Esophagus squamous epithelium (tissue), 5 donors: Measurements from ENCODE around the gene ECI1. TPM values are rescaled to one million over a fixed set of nuclear protein-coding genes. Genes with fewer than 3 reads are reported as not detected.

Experiments
- DNase-seq: peaks from one replicate; lab custom pipeline; 2025; lab: John Stamatoyannopoulos, UW
- H3K27ac ChIP-seq, 4 donors: fragments of 200-600 bp; sonication (generic); one replicate each; pipeline ENCODE4 v1.5.1; 2016 to 2019; ENCODE audit warnings: mild to moderate bottlenecking in 1 of 4
- H3K27me3 ChIP-seq, 4 donors: fragments of 200-600 bp; sonication (generic); 1 replicate in 3 of 4; 2 replicates in 1 of 4; pipeline versions ENCODE4 v1.5.1 to v1.6.0; 2017 to 2021; ENCODE audit warnings: antibody characterized with exemption in 1 of 4
- H3K36me3 ChIP-seq, 3 donors: fragments of 200-600 bp; sonication (generic); one replicate each; pipeline ENCODE4 v1.5.1; 2016 to 2019
- H3K4me1 ChIP-seq, 3 donors: fragments of 200-600 bp; sonication (generic); one replicate each; pipeline ENCODE4 v1.5.1; 2017 to 2019
- H3K4me3 ChIP-seq, 4 donors: fragments of 200-600 bp; sonication (generic); 1 replicate in 3 of 4; 2 replicates in 1 of 4; pipeline ENCODE4 v1.5.1; 2016 to 2019; ENCODE audit warnings: mild to moderate bottlenecking in 2 of 4, moderate library complexity in 1 of 4
- H3K9me3 ChIP-seq, 3 donors: fragments of 200-600 bp; sonication (generic); one replicate each; pipeline ENCODE4 v1.5.1; 2016 to 2019
- POLR2A ChIP-seq, 4 donors: fragments of 450-650 bp; IDR thresholded peaks; one replicate each; pipeline ENCODE4 v1.6.1; 2017; ENCODE audit warnings: antibody characterized with exemption in 4 of 4, mild to moderate bottlenecking in 4 of 4, moderate library complexity in 3 of 4
- WGBS, 2 donors: methylation state at CpG; one replicate each; pipeline ENCODE4 v1.1.5; 2018; 5-methylcytosine and 5-hydroxymethylcytosine counted together
- intact Hi-C: fragments of 100-400 bp; cut with DNase I; formaldehyde crosslinking; loops from one replicate; pipeline ENCODE4 v1.15.0; 2022
- total RNA-seq, 4 donors: library from RNA; depleted of rRNA; stranded (reverse); fragments of >200 nt; gene quantifications; one replicate each; pipeline ENCODE4 v1.1.0, GENCODE V29; 2016
- TF ChIP-seq, protein P1 (sequence below), 6 experiments: fragments of 450-650 bp in 4 of 6; fragments of 200-600 bp in 2 of 6; sonication (generic) in 2 of 6; IDR thresholded peaks; one replicate each; pipeline ENCODE4 v1.5.1; 2016 to 2019; ENCODE audit warnings: antibody characterized with exemption in 6 of 6, mild to moderate bottlenecking in 4 of 6, moderate library complexity in 4 of 6
- donor health status: DM: yes; HTN: yes; CAD: no.

The ECI1 gene
- total RNA-seq, 4 donors from 2014 or later: 38.6 to 50.7 (median 42.6) TPM

DNA sequence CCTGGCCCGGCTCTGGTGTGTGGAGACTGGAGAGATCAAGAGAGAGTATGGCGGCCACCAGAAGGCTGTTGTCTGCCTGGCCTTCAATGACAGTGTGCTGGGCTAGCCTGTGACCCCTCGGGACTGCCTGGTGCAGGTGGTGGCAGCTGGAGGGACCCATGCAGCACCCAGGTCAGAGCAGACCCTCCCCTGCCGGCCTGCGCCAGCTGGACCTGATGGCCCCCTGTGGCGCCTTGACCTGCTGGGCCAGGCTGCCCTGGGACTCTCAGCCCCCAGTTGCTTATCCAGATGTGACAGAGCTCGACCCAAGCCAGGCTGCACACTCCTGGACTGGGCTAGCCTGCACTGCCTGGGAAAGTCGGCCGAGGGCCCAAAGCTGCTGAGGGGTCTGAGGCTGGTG lies 42.6 kb downstream of the ECI1 start:
- TF ChIP-seq, protein P1, sequence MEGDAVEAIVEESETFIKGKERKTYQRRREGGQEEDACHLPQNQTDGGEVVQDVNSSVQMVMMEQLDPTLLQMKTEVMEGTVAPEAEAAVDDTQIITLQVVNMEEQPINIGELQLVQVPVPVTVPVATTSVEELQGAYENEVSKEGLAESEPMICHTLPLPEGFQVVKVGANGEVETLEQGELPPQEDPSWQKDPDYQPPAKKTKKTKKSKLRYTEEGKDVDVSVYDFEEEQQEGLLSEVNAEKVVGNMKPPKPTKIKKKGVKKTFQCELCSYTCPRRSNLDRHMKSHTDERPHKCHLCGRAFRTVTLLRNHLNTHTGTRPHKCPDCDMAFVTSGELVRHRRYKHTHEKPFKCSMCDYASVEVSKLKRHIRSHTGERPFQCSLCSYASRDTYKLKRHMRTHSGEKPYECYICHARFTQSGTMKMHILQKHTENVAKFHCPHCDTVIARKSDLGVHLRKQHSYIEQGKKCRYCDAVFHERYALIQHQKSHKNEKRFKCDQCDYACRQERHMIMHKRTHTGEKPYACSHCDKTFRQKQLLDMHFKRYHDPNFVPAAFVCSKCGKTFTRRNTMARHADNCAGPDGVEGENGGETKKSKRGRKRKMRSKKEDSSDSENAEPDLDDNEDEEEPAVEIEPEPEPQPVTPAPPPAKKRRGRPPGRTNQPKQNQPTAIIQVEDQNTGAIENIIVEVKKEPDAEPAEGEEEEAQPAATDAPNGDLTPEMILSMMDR (IDR thresholded peaks at IDR 0.05): no peak
- H3K9me3 ChIP-seq: no peaks in the 10 kb centered on the region
- no peak for DNase-seq
- peaks cover 30 to 47% (median 41%) of the 10 kb centered on the region in 3 donors for H3K4me1 ChIP-seq
- no peak overlapping the region for H3K27ac ChIP-seq
- no peak overlapping the region for H3K4me3 ChIP-seq
- H3K27me3 ChIP-seq: no peaks in the 10 kb centered on the region
- WGBS, 2 donors: 80 to 100% methylated on average over 2 to 3 of the region's 9 CpGs
- intact Hi-C loops: no loop called here
- H3K36me3 ChIP-seq: peaks cover 14 to 43% (median 25%) of the 10 kb centered on the region in 3 donors

DNA sequence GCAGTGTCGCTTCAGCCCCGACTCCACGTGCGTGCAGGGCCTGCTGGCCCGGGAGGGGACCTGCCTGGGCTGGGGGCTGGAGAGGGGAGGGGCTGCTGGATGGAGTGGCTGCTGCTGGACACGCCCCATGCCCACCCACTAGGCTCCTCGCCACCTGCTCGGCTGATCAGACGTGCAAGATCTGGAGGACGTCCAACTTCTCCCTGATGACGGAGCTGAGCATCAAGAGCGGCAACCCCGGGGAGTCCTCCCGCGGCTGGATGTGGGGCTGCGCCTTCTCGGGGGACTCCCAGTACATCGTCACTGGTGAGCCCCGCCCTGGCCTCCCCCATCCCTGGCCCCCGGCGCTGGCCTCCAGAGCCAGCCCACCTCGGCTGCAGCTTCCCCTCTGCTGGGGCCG lies 43.1 kb downstream of the ECI1 start:
- intact Hi-C loops: no loop called here

DNA sequence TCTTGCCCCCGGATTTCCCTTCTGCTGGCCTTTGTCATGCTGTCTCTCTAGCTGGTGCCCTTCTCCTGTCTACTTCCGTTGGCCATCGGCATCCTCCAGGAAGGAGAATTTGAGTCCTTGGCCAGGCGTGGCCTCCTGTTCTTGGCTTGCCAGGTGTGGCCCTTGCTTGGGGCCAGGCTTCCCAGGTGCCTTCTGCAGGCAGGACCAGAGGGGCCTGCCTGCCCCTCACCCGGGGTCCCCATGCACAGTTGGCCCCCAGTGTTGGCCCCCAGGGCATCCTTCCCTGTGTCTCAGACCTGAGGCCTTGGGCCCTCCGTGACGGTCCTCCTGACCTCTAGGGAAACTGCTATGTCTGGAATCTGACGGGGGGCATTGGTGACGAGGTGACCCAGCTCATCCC lies 43.5 kb downstream of the ECI1 start:
- no peak for DNase-seq
- Histone ChIP-seq H3K9me3 (no peaks in the 10 kb centered on the region), H3K36me3 (peaks cover 14 to 43% (median 25%) of the 10 kb centered on the region in 3 donors), H3K4me3 (no peak overlapping the region), H3K27me3 (no peaks in the 10 kb centered on the region), H3K4me1 (peaks cover 21 to 38% (median 32%) of the 10 kb centered on the region in 3 donors), H3K27ac (no peak overlapping the region)
- TF ChIP-seq, protein P1 (IDR thresholded peaks at IDR 0.05): no peak
- no peak for TF ChIP-seq POLR2A (IDR thresholded peaks at IDR 0.05)
- 89 to 96% methylated on average over 3 of the region's 9 CpGs for WGBS, 2 donors
- intact Hi-C loops: no loop called here

More for the DNA sequence above, 43.1 kb downstream of the ECI1 start:
- no peaks in the 10 kb centered on the region for H3K27me3 ChIP-seq
- 78 to 89% methylated on average over 5 to 9 of the region's 23 CpGs for WGBS, 2 donors
- H3K27ac ChIP-seq: no peak overlapping the region
- H3K36me3 ChIP-seq: peaks cover 14 to 43% (median 25%) of the 10 kb centered on the region in 3 donors
- no peaks in the 10 kb centered on the region for H3K9me3 ChIP-seq
- H3K4me3 ChIP-seq: no peak overlapping the region
- no peak for DNase-seq
- peaks cover 25 to 42% (median 36%) of the 10 kb centered on the region in 3 donors for H3K4me1 ChIP-seq
- TF ChIP-seq, protein P1 (IDR thresholded peaks at IDR 0.05): no peak
- no peak for TF ChIP-seq POLR2A (IDR thresholded peaks at IDR 0.05)

DNA sequence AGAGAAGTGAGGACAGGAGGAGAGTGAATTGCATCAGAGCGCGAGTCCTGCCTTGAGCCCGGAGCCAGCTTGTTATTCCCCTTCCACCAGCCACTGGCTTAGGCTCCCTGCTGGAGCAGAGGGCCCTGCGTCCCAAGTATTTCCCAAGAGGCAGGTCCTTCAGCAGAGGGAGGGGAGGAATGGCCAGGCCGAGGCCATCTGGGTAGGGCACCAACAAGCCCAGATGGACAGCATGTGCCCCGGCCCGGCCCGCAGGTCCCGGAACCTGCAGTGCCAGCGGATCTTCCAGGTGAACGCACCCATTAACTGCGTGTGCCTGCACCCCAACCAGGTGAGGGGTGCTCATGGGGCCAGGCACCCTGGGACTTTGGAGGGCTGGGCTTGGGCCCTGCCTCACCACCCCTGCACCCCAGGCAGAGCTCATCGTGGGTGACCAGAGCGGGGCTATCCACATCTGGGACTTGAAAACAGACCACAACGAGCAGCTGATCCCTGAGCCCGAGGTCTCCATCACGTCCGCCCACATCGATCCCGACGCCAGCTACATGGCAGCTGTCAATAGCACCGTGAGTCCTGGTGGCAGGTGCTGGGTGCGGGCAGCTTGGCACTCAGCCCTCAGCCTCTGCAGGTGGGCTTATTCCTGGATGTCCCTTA lies 44.5 kb downstream of the ECI1 start:
- H3K36me3 ChIP-seq: peaks cover 14 to 43% (median 25%) of the 10 kb centered on the region in 3 donors
- no peak overlapping the region for H3K27ac ChIP-seq
- 93% methylated on average over 3 of the region's 23 CpGs; no CpG with 5 or more reads in 1 of the 2 donors for WGBS, 2 donors
- no peak for TF ChIP-seq POLR2A (IDR thresholded peaks at IDR 0.05)
- TF ChIP-seq, protein P1 (IDR thresholded peaks at IDR 0.05): no peak
- no peaks in the 10 kb centered on the region for H3K27me3 ChIP-seq
- no peaks in the 10 kb centered on the region for H3K9me3 ChIP-seq
- no peak for DNase-seq
- intact Hi-C loops: no loop called here
- peaks cover 13 to 28% (median 23%) of the 10 kb centered on the region in 3 donors for H3K4me1 ChIP-seq
- H3K4me3 ChIP-seq: no peak overlapping the region

DNA sequence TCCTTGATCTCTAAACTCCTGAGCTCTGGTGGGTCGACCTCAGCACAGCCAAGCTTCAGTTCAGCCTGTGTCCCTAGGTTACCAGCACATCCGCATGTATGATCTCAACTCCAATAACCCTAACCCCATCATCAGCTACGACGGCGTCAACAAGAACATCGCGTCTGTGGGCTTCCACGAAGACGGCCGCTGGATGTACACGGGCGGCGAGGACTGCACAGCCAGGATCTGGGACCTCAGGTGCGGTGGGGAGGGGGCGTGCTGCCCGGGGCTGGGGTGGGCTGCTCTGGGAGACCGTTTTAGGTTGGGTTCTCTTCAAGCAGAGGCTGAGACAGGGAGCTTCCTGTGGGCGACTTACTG lies 45.0 kb downstream of the ECI1 start:
- peak overlapping the region in 3 of 4 donors; percentile 96 to 99 (median 99) for H3K27ac ChIP-seq
- intact Hi-C loops: no loop called here

More for the DNA sequence above, 45.0 kb downstream of the ECI1 start:
- H3K36me3 ChIP-seq: peaks cover 14 to 43% (median 25%) of the 10 kb centered on the region in 3 donors
- no peak for DNase-seq
- 42 to 91% methylated on average over 2 to 10 of the region's 18 CpGs for WGBS, 2 donors
- H3K9me3 ChIP-seq: no peaks in the 10 kb centered on the region
- H3K4me1 ChIP-seq: peaks cover 13 to 24% (median 22%) of the 10 kb centered on the region in 3 donors
- TF ChIP-seq, protein P1 (IDR thresholded peaks at IDR 0.05): no peak
- no peak for TF ChIP-seq POLR2A (IDR thresholded peaks at IDR 0.05)
- H3K4me3 ChIP-seq: peak overlapping the region; percentile 67 to 87 (median 82)
- no peaks in the 10 kb centered on the region for H3K27me3 ChIP-seq
